Central memory CD8-positive, alpha-beta T cell (primary cell): ENCODE results near the gene UBE3B.

Experiments
- ATAC-seq: fragments of 150-1000 bp; cut with Tn5 transposase; replicated peaks from 2 replicates; pipeline ENCODE4 v1.10.0; 2022; ENCODE audit warnings: mild to moderate bottlenecking, moderate FRiP score, moderate number of reproducible peaks; ENCODE audit not compliant: poor library complexity, severe bottlenecking; ENCODE audit errors: extremely low read depth
- DNase-seq, 2 donors: peaks; one replicate each; pipeline ENCODE4 v3.0.0; 2021; ENCODE audit warnings: low spot score in 2 of 2
- H3K27ac Mint-ChIP-seq: one replicate; pipeline ENCODE4 v1.8.0; 2022; ENCODE audit warnings: low read depth, mild to moderate bottlenecking, moderate library complexity, mixed read lengths
- H3K27me3 Mint-ChIP-seq: one replicate; pipeline ENCODE4 v1.8.0; 2022; ENCODE audit warnings: mixed read lengths
- H3K36me3 Mint-ChIP-seq: one replicate; pipeline ENCODE4 v1.8.0; 2022; ENCODE audit warnings: mild to moderate bottlenecking, moderate library complexity, mixed read lengths; ENCODE audit not compliant: insufficient read depth
- H3K4me1 Mint-ChIP-seq: one replicate; pipeline ENCODE4 v1.8.0; 2022; ENCODE audit warnings: mixed read lengths
- H3K4me3 Mint-ChIP-seq: one replicate; pipeline ENCODE4 v1.8.0; 2022; ENCODE audit warnings: mild to moderate bottlenecking, moderate library complexity, mixed read lengths
- H3K9me3 Mint-ChIP-seq: one replicate; pipeline ENCODE4 v1.8.0; 2022; ENCODE audit warnings: mixed read lengths

UBE3B gene

GRCh38 chr12:109482894-109483293 is 5.5 kb downstream of the UBE3B start:
- Mint-ChIP-seq H3K4me3 (no peak overlapping the region), H3K27ac (no peak overlapping the region), H3K36me3 (peaks cover 39% of the 10 kb centered on the region), H3K4me1 (peaks cover 8% of the 10 kb centered on the region), H3K9me3 (no peaks in the 10 kb centered on the region), H3K27me3 (no peaks in the 10 kb centered on the region)
- ATAC-seq (no peak), DNase-seq (no peak)

GRCh38 chr12:109483346-109483745 is 5.9 kb downstream of the UBE3B start:
- Mint-ChIP-seq H3K27ac (no peak overlapping the region), H3K36me3 (peaks cover 41% of the 10 kb centered on the region), H3K27me3 (no peaks in the 10 kb centered on the region), H3K4me1 (peaks cover 8% of the 10 kb centered on the region), H3K4me3 (no peak overlapping the region), H3K9me3 (no peaks in the 10 kb centered on the region)
- DNase-seq, result no peak
- no peak for ATAC-seq

- DNase-seq (no peak), ATAC-seq (no peak)
- H3K27me3 Mint-ChIP-seq, result no peaks in the 10 kb centered on the region
- no peaks in the 10 kb centered on the region for H3K9me3 Mint-ChIP-seq
- H3K27ac Mint-ChIP-seq, result no peak overlapping the region
- peaks cover 59% of the 10 kb centered on the region for H3K36me3 Mint-ChIP-seq
- no peaks in the 10 kb centered on the region for H3K4me1 Mint-ChIP-seq
- H3K4me3 Mint-ChIP-seq, result no peak overlapping the region
These were observed 7.8 kb downstream of the UBE3B start for GRCh38 chr12:109485201-109485600.

GRCh38 chr12:109487181-109488050 is 10.0 kb downstream of the UBE3B start:
- Mint-ChIP-seq H3K36me3 (peaks cover 69% of the 10 kb centered on the region), H3K4me3 (no peak overlapping the region), H3K27ac (no peak overlapping the region), H3K9me3 (no peaks in the 10 kb centered on the region), H3K27me3 (no peaks in the 10 kb centered on the region), H3K4me1 (no peaks in the 10 kb centered on the region)
- DNase-seq (no peak), ATAC-seq (no peak)

GRCh38 chr12:109488051-109488665 is 10.7 kb downstream of the UBE3B start:
- ATAC-seq (no peak), DNase-seq (no peak)
- H3K9me3 Mint-ChIP-seq, result no peaks in the 10 kb centered on the region
- H3K27ac Mint-ChIP-seq, result no peak overlapping the region
- H3K4me1 Mint-ChIP-seq, result no peaks in the 10 kb centered on the region
- peaks cover 69% of the 10 kb centered on the region for H3K36me3 Mint-ChIP-seq
- no peak overlapping the region for H3K4me3 Mint-ChIP-seq
- H3K27me3 Mint-ChIP-seq, result no peaks in the 10 kb centered on the region

GRCh38 chr12:109489016-109489954 is 11.9 kb downstream of the UBE3B start:
- DNase-seq (no peak), ATAC-seq (no peak)
- Mint-ChIP-seq H3K36me3 (peaks cover 64% of the 10 kb centered on the region), H3K4me1 (peaks cover 2% of the 10 kb centered on the region), H3K4me3 (no peak overlapping the region), H3K27me3 (no peaks in the 10 kb centered on the region), H3K27ac (no peak overlapping the region), H3K9me3 (no peaks in the 10 kb centered on the region)

GRCh38 chr12:109489955-109490565 is 12.6 kb downstream of the UBE3B start:
- Mint-ChIP-seq H3K27me3 (no peaks in the 10 kb centered on the region), H3K9me3 (no peaks in the 10 kb centered on the region), H3K36me3 (peaks cover 58% of the 10 kb centered on the region), H3K27ac (no peak overlapping the region), H3K4me1 (peaks cover 6% of the 10 kb centered on the region), H3K4me3 (no peak overlapping the region)
- no peak for ATAC-seq
- DNase-seq, result no peak

- H3K36me3 Mint-ChIP-seq, result peaks cover 47% of the 10 kb centered on the region
- no peak overlapping the region for H3K27ac Mint-ChIP-seq
- ATAC-seq, result no peak
These were observed 14.2 kb downstream of the UBE3B start for GRCh38 chr12:109491671-109492070.

GRCh38 chr12:109492371-109492770 is 14.9 kb downstream of the UBE3B start:
- DNase-seq, result no peak
- Mint-ChIP-seq H3K36me3 (peaks cover 41% of the 10 kb centered on the region), H3K4me1 (peaks cover 6% of the 10 kb centered on the region), H3K27ac (no peak overlapping the region), H3K27me3 (no peaks in the 10 kb centered on the region), H3K4me3 (no peak overlapping the region), H3K9me3 (no peaks in the 10 kb centered on the region)
- ATAC-seq, result no peak

More at GRCh38 chr12:109491671-109492070, 14.2 kb downstream of the UBE3B start:
- Mint-ChIP-seq H3K4me3 (no peak overlapping the region), H3K9me3 (no peaks in the 10 kb centered on the region), H3K27me3 (no peaks in the 10 kb centered on the region), H3K4me1 (peaks cover 6% of the 10 kb centered on the region)
- DNase-seq, result no peak

GRCh38 chr12:109493090-109493489 is 15.7 kb downstream of the UBE3B start:
- Mint-ChIP-seq H3K36me3 (peaks cover 46% of the 10 kb centered on the region), H3K27ac (peak overlapping the region; percentile 24), H3K4me1 (peaks cover 6% of the 10 kb centered on the region), H3K9me3 (no peaks in the 10 kb centered on the region), H3K27me3 (no peaks in the 10 kb centered on the region), H3K4me3 (no peak overlapping the region)
- ATAC-seq, result no peak
- DNase-seq, result no peak

- DNase-seq (no peak), ATAC-seq (no peak)
- no peaks in the 10 kb centered on the region for H3K27me3 Mint-ChIP-seq
- peaks cover 6% of the 10 kb centered on the region for H3K4me1 Mint-ChIP-seq
- peak overlapping the region; percentile 24 for H3K27ac Mint-ChIP-seq
- peaks cover 44% of the 10 kb centered on the region for H3K36me3 Mint-ChIP-seq
- no peak overlapping the region for H3K4me3 Mint-ChIP-seq
- H3K9me3 Mint-ChIP-seq, result no peaks in the 10 kb centered on the region
These were observed 16.5 kb downstream of the UBE3B start for GRCh38 chr12:109493938-109494337.

GRCh38 chr12:109494348-109494881 is 17.0 kb downstream of the UBE3B start:
- Mint-ChIP-seq H3K27me3 (no peaks in the 10 kb centered on the region), H3K4me1 (peaks cover 6% of the 10 kb centered on the region), H3K4me3 (no peak overlapping the region), H3K27ac (no peak overlapping the region), H3K9me3 (no peaks in the 10 kb centered on the region), H3K36me3 (peaks cover 43% of the 10 kb centered on the region)
- ATAC-seq (no peak), DNase-seq (no peak)
